Suppressor macrophage treated with lipopolysaccharide for 4 hours (primary cell): ENCODE measurements around the gene DNASE1L1.
A peak's percentile ranks its signal among the peaks of the same experiment; 100 is the strongest.
"Not testable (repeated sequence)": the region's sequence is repeated elsewhere in the genome, so short reads cannot be mapped to it uniquely, and the experiment has no call there.

ENCODE experiments used
- DNase-seq: peaks from one replicate; pipeline ENCODE4 v3.0.0-alpha.2; 2020

DNASE1L1 gene

GRCh38 chrX:154403192-154403591 lies 5.9 kb downstream of the DNASE1L1 start:
- no peak for DNase-seq

DNA sequence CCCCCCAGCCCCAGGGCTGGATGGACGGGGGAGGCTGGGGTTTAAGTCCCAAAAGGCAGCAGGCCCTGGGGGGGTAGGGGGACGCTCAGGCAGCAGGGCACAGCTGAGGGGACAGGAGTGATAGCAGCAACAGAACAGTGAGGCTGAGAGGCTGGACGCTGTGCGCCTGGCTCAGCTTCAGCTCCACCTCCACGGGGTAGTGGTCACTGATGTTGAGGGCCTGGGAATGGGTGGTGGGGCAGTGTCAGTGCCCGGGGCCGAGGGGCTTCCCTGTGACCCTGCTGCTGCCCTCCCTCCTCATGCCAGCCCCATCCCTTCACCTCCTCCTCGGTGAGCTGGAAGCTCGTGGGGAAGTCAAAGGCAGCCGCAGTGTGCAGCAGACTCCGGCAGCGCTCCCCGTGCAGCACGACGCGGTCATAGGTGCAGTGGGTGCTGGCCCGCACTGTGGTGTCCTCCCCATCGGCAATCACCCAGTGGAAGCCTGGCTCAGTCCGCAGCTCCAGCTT lies 6.4 kb downstream of the DNASE1L1 start:
- DNase-seq = no peak

GRCh38 chrX:154401918-154402621 lies 7.0 kb downstream of the DNASE1L1 start:
- DNase-seq = no peak

- DNase-seq = no peak
Measured at GRCh38 chrX:154401045-154401799, 7.8 kb downstream of the DNASE1L1 start.

DNA sequence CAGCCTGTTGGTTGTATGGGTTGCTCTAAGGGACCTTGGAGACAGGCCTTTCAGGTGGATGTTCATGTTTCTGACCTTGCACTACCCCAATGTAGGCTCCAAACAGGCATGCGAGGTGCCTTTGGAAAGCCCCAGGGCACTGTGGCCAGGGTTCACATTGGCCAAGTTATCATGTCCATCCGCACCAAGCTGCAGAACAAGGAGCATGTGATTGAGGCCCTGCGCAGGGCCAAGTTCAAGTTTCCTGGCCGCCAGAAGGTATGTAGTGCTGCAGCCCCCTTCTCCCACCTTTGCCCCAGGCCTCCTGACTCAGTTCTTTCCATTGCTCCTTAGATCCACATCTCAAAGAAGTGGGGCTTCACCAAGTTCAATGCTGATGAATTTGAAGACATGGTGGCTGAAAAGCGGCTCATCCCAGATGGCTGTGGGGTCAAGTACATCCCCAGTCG lies 8.7 kb downstream of the DNASE1L1 start:
- DNase-seq = not testable (repeated sequence)

DNA sequence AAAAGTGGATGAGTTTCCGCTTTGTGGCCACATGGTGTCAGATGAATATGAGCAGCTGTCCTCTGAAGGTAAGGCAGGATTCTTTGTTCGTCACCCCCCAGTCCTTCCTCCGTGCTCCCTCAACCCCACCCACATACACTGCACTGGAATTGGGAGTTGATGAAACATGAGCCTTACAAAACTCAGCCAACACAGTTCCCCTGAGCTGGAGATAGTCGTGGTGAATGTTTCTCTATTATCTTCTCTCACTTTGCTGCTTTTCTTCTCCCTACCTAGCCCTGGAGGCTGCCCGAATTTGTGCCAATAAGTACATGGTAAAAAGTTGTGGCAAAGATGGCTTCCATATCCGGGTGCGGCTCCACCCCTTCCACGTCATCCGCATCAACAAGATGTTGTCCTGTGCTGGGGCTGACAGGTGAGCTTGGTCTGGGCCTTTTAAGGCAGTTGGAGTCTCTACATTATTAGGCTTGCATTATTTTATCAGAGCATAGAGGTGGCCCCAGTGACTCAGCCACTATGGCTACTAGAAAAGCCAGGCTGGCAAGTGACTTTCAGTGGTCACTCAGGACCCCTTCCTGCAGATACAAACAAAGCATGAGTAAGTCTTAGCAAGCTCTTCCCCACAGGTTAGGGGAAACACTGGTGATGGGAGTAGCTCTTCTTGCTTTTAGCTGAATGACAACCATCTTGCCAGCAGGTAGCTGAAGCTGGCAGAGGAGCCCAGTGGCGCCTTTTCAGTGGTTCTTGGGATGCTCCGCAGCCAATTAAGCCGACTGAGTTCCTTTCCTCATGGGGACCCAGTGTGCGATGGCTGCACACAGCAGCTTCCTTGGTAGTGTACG lies 9.3 kb downstream of the DNASE1L1 start:
- DNase-seq = no peak

DNA sequence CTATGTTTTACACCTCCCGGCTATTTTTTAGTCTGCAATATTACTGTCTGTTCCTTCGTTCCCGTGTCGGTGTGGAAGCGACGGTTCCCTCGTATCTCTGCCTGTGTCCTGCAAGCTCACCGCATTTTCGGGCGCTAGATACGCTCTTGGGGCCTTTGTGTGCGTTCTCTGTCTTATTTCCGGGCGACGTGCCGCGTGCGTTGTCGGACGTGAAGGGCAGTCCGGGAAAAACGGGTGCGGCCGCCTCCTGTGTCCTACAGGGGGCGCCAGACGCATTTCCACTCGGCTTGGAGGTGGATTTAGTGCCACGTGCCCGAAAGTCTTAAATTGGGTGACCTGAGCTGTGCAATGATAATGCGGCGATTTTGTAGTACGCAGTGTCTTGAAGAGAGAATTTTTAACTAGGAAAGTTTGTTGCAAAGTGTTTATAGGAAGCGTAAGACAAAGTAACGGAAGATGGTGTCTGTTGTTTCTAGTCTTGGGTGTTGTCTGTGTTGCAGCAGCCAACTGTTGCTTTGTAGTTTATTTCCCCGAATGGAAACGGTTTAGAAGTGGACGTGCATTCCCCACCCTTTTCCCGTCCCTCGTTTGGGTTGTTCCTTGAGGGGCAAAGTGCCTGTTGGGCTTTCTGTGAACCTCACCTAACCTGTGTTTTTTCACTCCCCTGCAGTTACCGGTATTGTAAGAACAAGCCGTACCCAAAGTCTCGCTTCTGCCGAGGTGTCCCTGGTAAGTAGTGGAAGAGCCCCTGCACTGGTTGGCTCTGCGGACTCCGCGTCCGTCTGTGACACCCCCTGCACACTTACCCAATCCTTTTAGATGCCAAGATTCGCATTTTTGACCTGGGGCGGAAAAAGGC lies 10.2 kb downstream of the DNASE1L1 start:
- DNase-seq = peak; percentile 86

- peak; percentile 97 for DNase-seq
Measured at GRCh38 chrX:154397888-154398667, 11.0 kb downstream of the DNASE1L1 start, which contains the start of gene RPL10. Gene RPL10, plus strand, starts transcription at chrX:154398377. Its CDS starts 143 bp downstream, at chrX:154398520.

GRCh38 chrX:154396973-154397887 lies 11.8 kb downstream of the DNASE1L1 start:
- DNase-seq = peak; percentile 77

DNA sequence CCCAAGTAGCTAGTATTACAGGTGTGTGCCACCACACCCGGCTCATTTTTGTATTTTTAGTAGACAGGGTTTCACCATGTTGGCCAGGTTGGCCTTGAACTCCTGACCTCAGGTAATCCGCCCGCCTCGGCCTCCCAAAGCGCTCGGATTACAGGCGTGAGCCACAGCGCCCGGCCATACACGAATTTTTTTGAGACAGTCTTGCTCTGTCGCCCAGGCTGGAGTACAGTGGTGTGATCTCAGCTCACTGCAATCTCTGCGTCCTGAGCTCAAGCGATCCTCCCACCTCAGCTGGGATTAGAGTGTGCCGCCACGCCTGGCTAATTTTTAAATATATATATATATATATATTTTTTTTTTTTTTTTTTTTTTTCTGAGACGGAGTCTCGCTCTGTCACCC lies 12.7 kb downstream of the DNASE1L1 start:
- DNase-seq = not testable (repeated sequence)

GRCh38 chrX:154389812-154390747 lies 19.0 kb downstream of the DNASE1L1 start:
- not testable (repeated sequence) for DNase-seq

DNA sequence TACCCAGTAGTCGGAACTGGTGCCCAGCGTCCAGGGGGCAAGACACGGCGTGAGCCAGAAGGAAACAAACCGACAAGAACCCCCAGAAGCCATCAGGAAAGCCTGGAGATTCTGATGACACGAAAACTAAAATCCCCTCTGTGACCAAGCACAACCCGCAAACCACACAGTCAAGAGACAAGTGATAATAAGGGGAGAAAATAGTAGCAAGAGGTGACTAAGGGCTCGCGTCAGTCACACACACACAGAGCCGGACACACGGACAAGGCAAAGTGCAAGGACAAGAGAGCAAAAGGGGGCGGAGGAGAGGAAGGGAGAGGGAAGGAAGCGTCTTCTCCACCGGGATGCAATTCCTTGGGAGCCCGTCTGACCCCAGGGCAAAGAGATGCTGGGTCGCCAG lies 20.4 kb downstream of the DNASE1L1 start:
- not testable (repeated sequence) for DNase-seq

DNA sequence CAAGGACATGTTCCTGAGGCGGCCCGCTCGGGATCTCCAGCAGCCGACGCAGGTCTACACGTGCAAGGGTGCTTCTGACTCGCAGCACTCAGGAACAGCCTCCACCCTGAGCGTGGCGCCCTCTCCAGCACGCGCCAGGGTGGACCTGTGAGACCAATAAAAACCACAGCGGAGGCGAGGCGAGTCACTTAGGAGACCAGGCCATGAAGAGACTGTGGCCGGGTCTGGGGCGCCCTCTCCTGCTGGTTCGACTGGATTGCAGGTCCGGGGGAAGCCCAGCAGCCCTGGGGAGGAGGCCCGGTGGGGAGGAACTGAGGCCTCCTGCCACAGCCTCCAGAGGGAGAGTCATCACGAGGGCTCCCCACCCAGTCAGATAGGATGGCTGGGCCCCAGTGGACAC lies 21.0 kb downstream of the DNASE1L1 start:
- not testable (repeated sequence) for DNase-seq

DNA sequence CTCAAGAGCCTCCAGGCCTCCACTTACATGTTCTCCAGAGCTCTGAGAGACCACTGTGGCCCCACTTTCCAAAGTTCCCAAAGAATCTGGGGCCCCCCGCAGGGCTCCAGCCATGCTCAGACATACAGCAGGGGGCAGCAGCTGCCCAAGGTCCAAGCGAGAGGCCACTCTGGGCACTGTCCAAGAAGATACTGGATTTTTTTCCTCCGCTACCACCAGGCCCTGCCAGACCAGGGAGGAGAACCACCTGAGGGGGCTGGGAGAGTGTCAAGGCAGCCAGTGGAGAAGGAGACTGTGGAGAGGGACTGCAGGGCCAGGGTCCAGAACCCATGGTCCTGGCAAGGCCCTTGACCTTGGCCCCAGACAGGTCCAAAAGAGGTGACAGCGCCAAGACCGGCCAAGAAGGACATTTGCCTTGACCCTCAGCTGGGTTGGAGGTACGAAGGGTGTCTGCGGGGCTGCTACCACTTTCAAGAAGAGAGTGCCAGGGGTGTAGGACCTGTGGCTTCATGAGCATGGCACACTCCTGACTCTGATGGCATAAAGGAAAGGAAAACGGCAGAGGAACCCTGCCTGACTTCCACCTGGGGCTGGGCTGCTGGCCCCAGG lies 24.7 kb downstream of the DNASE1L1 start:
- no peak for DNase-seq

GRCh38 chrX:154383359-154384283 lies 25.4 kb downstream of the DNASE1L1 start:
- DNase-seq = no peak

- no peak for DNase-seq
Measured at GRCh38 chrX:154382483-154383069, 26.5 kb downstream of the DNASE1L1 start.

GRCh38 chrX:154381271-154381670 lies 27.8 kb downstream of the DNASE1L1 start:
- no peak for DNase-seq
